Activated naive CD4-positive, alpha-beta T cell treated with anti-CD3 and anti-CD28 coated beads for 36 hours (primary cell): ENCODE measurements around the gene SMYD5. TPM values are rescaled to one million over a fixed set of nuclear protein-coding genes. Genes with fewer than 3 reads are reported as not detected.

ENCODE experiments used
- CTCF ChIA-PET: fragments of 350-600 bp; sonication (Branson Sonifier 250); formaldehyde crosslinking; loops from one replicate; lab custom pipeline; 2021; ENCODE audit warnings: antibody characterized with exemption; lab: Charles Lee
- DNase-seq: peaks from one replicate; pipeline ENCODE4 v3.0.0-alpha.2; 2020
- H3K27ac Mint-ChIP-seq: one replicate; pipeline ENCODE4 v1.8.0; 2021; ENCODE audit warnings: mild to moderate bottlenecking, mixed read lengths
- H3K27me3 Mint-ChIP-seq: one replicate; pipeline ENCODE4 v1.8.0; 2021; ENCODE audit warnings: low read depth, mixed read lengths
- H3K36me3 Mint-ChIP-seq: one replicate; pipeline ENCODE4 v1.8.0; 2021; ENCODE audit warnings: low read depth, mixed read lengths
- H3K4me1 Mint-ChIP-seq: one replicate; pipeline ENCODE4 v1.8.0; 2021; ENCODE audit warnings: low read depth, mixed read lengths
- H3K4me3 Mint-ChIP-seq: one replicate; pipeline ENCODE4 v1.8.0; 2021; ENCODE audit warnings: mild to moderate bottlenecking, moderate library complexity, mixed read lengths
- H3K9me3 Mint-ChIP-seq: one replicate; pipeline ENCODE4 v1.8.0; 2021; ENCODE audit warnings: mixed read lengths
- intact Hi-C: fragments of 100-400 bp; cut with micrococcal nuclease; formaldehyde crosslinking; loops from one replicate; pipeline ENCODE4 v1.15.1; 2023
- total RNA-seq, 2 experiments: library from RNA; stranded (reverse); gene quantifications; one replicate each; pipeline ENCODE4 v1.2.3, GENCODE V29; 2021

Gene SMYD5
- total RNA-seq, 2 experiments from 2014 or later = 37.4 to 39.0 TPM

DNA sequence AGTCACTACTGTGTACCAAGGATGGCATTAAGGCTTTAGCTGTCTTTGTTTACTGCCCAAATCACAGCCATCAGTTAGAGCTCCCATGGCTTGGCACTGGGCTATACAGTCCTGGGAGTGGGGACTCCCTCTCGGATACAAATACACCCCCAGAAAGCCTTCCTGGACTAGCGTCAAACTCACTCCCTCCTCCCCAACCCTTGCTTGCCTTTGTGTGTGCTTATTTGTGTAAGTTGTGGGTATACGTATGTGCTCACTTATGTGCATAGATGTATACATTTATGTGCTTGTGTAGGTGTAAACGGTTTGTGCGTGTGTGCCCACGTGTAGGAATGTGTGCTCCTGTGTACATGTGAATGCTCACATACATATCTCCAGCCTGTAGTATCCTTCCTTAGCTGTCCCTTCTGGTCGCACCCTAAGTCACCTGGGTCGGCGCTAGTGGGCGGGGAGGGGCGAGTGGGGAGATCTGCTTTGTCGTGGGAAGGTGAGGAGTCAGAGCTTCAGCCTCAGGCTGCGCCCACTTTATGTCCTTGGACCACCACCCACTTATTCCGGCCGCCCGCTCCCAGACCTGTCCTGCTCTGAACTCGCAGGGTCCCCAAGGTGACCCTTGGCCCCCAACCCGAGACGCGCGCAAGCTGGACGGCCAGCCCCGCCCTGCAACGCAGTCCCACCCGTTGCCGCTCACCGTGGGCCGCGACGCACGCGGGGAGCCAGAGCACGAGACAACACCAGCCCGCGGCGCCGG, 18.5 kb downstream of the SMYD5 start:
- intact Hi-C loops = loop anchor here (1.0 to 10.0 kb wide), 9 partner anchors 52 to 1900 kb away; partner anchors contain the start of genes ALMS1, FBXO41, INO80B and POLE4
- DNase-seq = peak; percentile 31
- Mint-ChIP-seq H3K9me3 (no peaks in the 10 kb centered on the region), H3K27ac (no peak overlapping the region), H3K4me1 (peaks cover 27% of the 10 kb centered on the region), H3K4me3 (peak overlapping the region; percentile 88), H3K27me3 (no peaks in the 10 kb centered on the region), H3K36me3 (peaks cover 19% of the 10 kb centered on the region)
- CTCF ChIA-PET = interaction anchor here (1.1 to 3.0 kb wide), 3 partner anchors 20 to 58 kb away, joined by 5 to 18 read pairs (median 9); partner anchors contain the start of gene SMYD5

GRCh38 chr2:73233154-73233931, 19.3 kb downstream of the SMYD5 start, which contains the start of gene PRADC1:
PRADC1 (minus strand) TSS chr2:73233239; CDS start chr2:73233160, 79 bp downstream.
- Mint-ChIP-seq H3K9me3 (no peaks in the 10 kb centered on the region), H3K4me3 (peak within 1 kb of the TSS; percentile 88), H3K36me3 (peaks cover 19% of the 10 kb centered on the region), H3K4me1 (peaks cover 31% of the 10 kb centered on the region), H3K27ac (peak within 1 kb of the TSS; percentile 77), H3K27me3 (no peaks in the 10 kb centered on the region)
- DNase-seq = peak; percentile 97
- intact Hi-C loops = loop anchor here (1.0 to 10.0 kb wide), 9 partner anchors 51 to 1901 kb away; partner anchors contain the start of genes ALMS1, FBXO41, INO80B and POLE4
- CTCF ChIA-PET = interaction anchor here (1.1 to 3.0 kb wide), 5 partner anchors 20 to 60 kb away, joined by 5 to 18 read pairs (median 8); partner anchors contain the start of genes EGR4 and SMYD5

DNA sequence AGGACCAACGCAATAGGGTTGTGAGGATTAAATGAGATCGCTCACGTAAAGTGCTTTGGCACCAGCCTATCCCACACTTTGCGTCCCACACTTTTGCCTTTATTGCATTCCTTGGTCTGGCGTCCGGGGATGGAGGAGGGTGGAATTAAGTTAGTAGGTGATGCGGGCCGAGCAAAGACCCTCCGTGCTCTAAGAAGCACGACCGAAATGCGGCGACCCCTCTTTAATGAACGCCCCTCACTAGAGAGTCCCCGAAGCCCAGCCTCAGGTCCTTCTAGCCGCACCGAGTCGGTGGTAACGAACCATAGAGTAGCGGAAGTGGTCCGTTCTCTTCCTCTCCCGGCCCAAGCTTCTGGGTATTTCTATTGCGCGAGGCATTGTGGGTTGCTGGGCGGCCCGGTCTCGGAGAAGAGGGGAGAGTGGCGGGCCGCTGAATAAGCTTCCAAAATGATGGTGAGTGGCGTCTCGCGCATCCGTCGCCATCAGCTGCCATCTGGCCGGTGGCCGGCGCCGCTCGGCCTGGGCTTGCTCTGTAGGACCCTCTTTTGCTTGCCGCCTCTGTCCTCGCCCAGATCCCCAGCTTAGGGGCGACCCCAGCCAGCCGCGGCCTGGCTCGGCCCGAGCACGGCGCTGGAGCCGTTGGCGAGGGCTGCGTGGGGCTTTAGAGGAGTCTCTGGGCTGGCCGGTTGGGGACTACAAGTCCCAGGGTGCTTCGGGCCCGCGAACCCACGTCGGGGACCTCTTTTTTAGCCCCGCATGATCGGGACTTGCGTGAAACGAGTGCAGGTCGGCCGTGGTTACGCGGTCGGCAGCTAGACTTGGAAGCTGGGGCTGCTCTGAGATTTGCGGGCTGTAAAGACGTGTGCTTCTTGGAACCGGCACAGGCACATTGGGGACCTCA, 20.1 kb downstream of the SMYD5 start, which contains the start of gene CCT7:
Gene CCT7 (plus strand): TSS at position 377 of the 901 bp plus-strand sequence. CDS start 71 bp downstream, at position 448.
- CTCF ChIA-PET = interaction anchor here (0.5 to 3.0 kb wide), 6 partner anchors 21 to 916 kb away, joined by 3 to 18 read pairs (median 8); partner anchors contain the start of genes EGR4 and SMYD5
- H3K4me1 Mint-ChIP-seq = peaks cover 39% of the 10 kb centered on the region
- no peaks in the 10 kb centered on the region for H3K9me3 Mint-ChIP-seq
- no peaks in the 10 kb centered on the region for H3K27me3 Mint-ChIP-seq
- H3K36me3 Mint-ChIP-seq = peaks cover 19% of the 10 kb centered on the region
- peak; percentile 92 for DNase-seq
- intact Hi-C loops = loop anchor here (1.0 to 10.0 kb wide), 14 partner anchors 20 to 1902 kb away; partner anchors contain the start of genes ALMS1, EGR4, FBXO41 and INO80B
- H3K4me3 Mint-ChIP-seq = peak within 1 kb of the TSS; percentile 88
- peak within 1 kb of the TSS; percentile 77 for H3K27ac Mint-ChIP-seq

DNA sequence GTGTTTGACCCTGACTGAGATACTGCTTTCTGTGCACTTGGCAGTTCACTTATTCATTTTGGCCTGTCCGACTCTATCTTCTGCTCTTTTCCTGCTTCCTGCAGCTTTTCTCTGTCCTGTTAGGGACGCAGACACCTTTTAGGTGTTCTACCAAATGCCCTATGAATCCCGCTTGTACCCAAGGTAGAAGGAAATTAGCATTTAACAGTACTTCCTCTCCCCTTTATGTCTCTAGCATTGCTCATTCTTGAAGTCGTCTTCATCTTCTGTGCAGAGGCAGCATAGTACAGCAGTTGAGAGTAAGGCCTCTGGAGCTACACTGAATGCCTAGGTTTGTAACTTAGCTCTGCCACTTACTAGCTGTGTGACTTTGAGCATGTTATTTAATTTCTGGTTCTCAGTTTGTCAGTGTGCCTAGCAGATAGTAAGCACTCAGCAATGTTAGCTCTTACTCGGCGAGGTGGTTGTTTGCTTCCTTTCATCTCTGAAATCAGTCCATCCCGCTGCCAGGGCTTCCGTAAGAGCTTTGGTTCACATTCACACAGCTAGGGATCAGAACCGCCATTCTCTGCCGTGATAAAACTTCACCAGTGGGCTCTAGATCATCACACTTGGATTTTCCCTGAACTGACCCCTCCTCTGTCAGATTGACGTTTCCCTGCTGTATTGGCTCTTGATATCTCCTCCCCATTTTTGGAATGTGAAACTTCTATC, 21.4 kb downstream of the SMYD5 start:
- peaks cover 24% of the 10 kb centered on the region for H3K36me3 Mint-ChIP-seq
- intact Hi-C loops = loop anchor here (1.0 to 10.0 kb wide), 2 partner anchors 8 to 1609 kb away; no protein-coding TSS in a partner anchor
- peak overlapping the region; percentile 77 for H3K27ac Mint-ChIP-seq
- CTCF ChIA-PET = interaction anchor here (0.5 to 2.4 kb wide), 6 partner anchors 33 to 915 kb away, joined by 3 to 10 read pairs (median 4); no protein-coding TSS in a partner anchor
- H3K4me3 Mint-ChIP-seq = peak overlapping the region; percentile 88
- H3K27me3 Mint-ChIP-seq = no peaks in the 10 kb centered on the region
- no peak for DNase-seq
- H3K9me3 Mint-ChIP-seq = no peaks in the 10 kb centered on the region
- H3K4me1 Mint-ChIP-seq = peaks cover 49% of the 10 kb centered on the region

DNA sequence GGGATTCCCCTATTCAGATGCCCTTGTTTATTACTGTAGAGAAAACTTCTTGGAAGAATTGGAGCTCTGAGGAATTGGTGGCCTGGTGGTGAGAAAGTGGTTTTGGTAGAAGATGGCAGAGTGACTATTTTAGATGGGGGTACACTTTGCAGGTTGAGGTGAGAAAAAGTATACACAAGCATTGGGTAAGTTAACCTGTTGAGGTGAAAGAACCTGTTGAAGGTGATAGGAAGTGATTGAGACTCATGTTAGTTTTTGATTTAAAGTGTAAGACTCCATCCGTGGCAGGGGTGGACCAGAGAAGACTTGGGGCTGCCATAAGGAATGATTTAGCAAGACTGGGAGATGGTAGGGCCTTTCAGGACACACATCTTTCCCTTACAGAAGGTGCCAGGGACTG, 23.1 kb downstream of the SMYD5 start:
- H3K27me3 Mint-ChIP-seq = no peaks in the 10 kb centered on the region
- H3K4me3 Mint-ChIP-seq = peak overlapping the region; percentile 88
- CTCF ChIA-PET = interaction anchor here (1.3 to 2.4 kb wide), 2 partner anchors 11 to 53 kb away, joined by 6 to 7 read pairs; no protein-coding TSS in a partner anchor
- intact Hi-C loops = loop anchor here (10.0 kb wide), 1 partner anchor 1608 kb away; no protein-coding TSS in a partner anchor
- peaks cover 28% of the 10 kb centered on the region for H3K36me3 Mint-ChIP-seq
- no peak for DNase-seq
- H3K27ac Mint-ChIP-seq = peak overlapping the region; percentile 84
- H3K9me3 Mint-ChIP-seq = no peaks in the 10 kb centered on the region
- H3K4me1 Mint-ChIP-seq = peaks cover 49% of the 10 kb centered on the region

GRCh38 chr2:73238149-73238548, 24.1 kb downstream of the SMYD5 start:
- H3K36me3 Mint-ChIP-seq = peaks cover 32% of the 10 kb centered on the region
- H3K27ac Mint-ChIP-seq = no peak overlapping the region
- CTCF ChIA-PET = interaction anchor here (1.5 to 2.5 kb wide), 3 partner anchors 10 to 60 kb away, joined by 4 to 7 read pairs (median 7); no protein-coding TSS in a partner anchor
- H3K4me1 Mint-ChIP-seq = peaks cover 51% of the 10 kb centered on the region
- no peak overlapping the region for H3K4me3 Mint-ChIP-seq
- intact Hi-C loops = loop anchor here (10.0 kb wide), 1 partner anchor 1607 kb away; no protein-coding TSS in a partner anchor
- no peak for DNase-seq
- no peaks in the 10 kb centered on the region for H3K27me3 Mint-ChIP-seq
- no peaks in the 10 kb centered on the region for H3K9me3 Mint-ChIP-seq

DNA sequence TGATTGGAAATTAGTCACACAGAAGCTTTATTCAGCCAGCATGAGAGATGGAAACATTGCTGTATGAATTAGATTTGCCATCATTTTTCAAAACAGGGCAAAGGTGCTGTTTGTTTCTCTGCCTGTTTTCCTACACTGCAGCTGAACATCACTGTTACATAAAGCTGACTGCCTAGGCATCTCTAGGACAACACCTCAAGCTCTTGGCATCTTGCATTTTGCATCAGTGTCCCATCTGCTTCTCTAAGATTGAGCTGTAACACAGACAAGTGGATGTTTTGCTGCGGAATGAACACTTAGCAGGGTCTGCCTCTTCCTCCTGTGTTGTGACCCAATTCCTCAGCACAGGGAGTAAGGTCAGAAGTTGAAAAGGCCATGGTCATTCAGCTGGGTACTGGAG, 24.9 kb downstream of the SMYD5 start:
- CTCF ChIA-PET = interaction anchor here (1.5 to 2.5 kb wide), 4 partner anchors 9 to 61 kb away, joined by 4 to 7 read pairs (median 6); no protein-coding TSS in a partner anchor

DNA sequence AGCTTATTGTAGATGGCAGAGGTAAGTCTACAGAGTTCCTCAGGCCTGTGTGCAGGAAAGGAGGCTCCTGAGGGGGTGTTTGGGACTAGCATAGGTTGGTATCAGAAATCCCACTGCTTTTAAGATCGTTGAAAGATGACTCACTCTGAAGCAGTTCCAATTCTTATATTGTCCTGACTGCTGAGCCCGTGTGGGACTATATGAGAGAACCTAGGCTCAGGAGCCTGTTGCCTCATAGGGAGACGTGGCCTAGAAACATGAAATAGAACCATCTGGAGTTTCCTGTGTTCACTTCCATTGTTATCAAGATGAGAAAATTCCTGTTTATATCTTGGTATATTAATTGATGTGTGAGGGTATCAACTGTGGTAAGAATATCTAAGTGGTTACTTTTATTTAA, 25.7 kb downstream of the SMYD5 start:
- Mint-ChIP-seq H3K27me3 (no peaks in the 10 kb centered on the region), H3K27ac (peak overlapping the region; percentile 46), H3K9me3 (no peaks in the 10 kb centered on the region), H3K36me3 (peaks cover 40% of the 10 kb centered on the region), H3K4me3 (no peak overlapping the region), H3K4me1 (peaks cover 61% of the 10 kb centered on the region)
- no peak for DNase-seq
- CTCF ChIA-PET = interaction anchor here (1.5 to 2.5 kb wide), 2 partner anchors 11 to 50 kb away, joined by 4 to 7 read pairs; no protein-coding TSS in a partner anchor
- intact Hi-C loops = loop anchor here (10.0 kb wide), 1 partner anchor 1605 kb away; no protein-coding TSS in a partner anchor

More for the DNA sequence above, 24.9 kb downstream of the SMYD5 start:
- intact Hi-C loops = loop anchor here (10.0 kb wide), 1 partner anchor 1606 kb away; no protein-coding TSS in a partner anchor
- Mint-ChIP-seq H3K4me1 (peaks cover 56% of the 10 kb centered on the region), H3K9me3 (no peaks in the 10 kb centered on the region), H3K27me3 (no peaks in the 10 kb centered on the region), H3K36me3 (peaks cover 35% of the 10 kb centered on the region), H3K27ac (peak overlapping the region; percentile 21), H3K4me3 (no peak overlapping the region)
- DNase-seq = no peak

DNA sequence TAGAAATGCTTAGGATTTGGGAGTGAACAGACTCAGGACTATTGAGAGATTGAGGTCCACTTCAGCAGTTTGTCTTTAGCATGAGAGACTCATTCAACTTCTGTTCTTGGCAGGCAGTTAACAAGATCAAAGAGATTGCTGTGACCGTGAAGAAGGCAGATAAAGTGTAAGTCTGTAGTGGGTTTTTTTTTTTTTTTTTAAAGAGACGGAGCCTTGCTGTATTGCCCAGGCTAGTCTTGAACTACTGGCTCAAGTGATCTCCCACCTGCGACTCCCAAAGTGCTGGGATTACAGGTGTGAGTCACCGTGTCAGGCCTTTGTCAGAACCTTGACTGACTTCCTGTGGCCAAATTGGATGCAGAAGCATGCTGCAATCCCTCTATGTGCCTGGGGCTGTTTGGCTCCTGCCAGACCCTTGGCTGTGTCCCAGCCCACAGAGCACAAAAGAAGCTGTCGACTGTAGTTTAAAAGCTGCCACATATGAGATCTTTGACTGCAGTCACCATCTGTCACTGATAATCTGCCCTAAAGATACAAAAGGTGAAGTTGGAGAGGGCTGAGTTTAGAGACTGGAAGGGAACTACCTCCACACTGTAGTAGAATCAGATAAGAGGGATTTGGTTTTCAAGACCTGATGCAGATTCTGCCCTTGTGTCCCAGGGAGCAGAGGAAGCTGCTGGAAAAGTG, 30.0 kb downstream of the SMYD5 start:
- H3K27ac Mint-ChIP-seq = peak overlapping the region; percentile 71
- intact Hi-C loops = loop anchor here (1.0 kb wide), 1 partner anchor 9 kb away; no protein-coding TSS in a partner anchor
- CTCF ChIA-PET = interaction anchor here (1.3 to 1.9 kb wide), 5 partner anchors 10 to 46 kb away, joined by 3 to 10 read pairs (median 5); no protein-coding TSS in a partner anchor
- no peaks in the 10 kb centered on the region for H3K27me3 Mint-ChIP-seq
- peaks cover 31% of the 10 kb centered on the region for H3K4me1 Mint-ChIP-seq
- DNase-seq = no peak
- no peak overlapping the region for H3K4me3 Mint-ChIP-seq
- H3K9me3 Mint-ChIP-seq = no peaks in the 10 kb centered on the region
- peaks cover 45% of the 10 kb centered on the region for H3K36me3 Mint-ChIP-seq
